Measurements from ENCODE around the gene BRWD1.

DNA sequence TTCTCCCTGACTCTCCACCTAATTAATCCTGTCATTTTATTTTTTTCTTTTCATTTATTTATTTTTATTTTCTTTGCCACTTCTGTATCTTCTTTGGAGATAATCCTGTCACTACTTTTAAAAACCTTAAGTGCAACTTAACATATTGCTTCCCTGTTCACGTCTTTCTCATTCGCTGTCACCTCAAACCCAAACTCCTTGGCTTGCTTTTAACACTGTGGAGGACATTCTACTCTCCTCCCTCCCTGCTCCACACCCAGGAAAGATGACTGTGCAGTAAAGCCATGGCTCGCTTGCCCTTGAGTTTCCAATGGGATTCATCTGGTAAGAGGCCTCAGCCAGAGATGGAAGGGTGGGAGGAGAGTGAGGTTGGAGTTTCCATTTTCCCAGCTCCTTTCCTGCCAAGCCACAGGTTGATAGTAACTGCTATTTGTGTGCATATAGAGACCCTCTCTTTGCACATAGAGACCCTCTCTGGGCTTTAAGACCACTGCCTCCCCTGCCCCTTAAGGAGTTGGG lies 6.4 kb upstream of the BRWD1 start:
- no peak for TF ChIP-seq EZH2 (IDR thresholded peaks at IDR 0.05; ENCODE audit: low read depth, unreplicated experiment)
- TF ChIP-seq, protein P1, sequence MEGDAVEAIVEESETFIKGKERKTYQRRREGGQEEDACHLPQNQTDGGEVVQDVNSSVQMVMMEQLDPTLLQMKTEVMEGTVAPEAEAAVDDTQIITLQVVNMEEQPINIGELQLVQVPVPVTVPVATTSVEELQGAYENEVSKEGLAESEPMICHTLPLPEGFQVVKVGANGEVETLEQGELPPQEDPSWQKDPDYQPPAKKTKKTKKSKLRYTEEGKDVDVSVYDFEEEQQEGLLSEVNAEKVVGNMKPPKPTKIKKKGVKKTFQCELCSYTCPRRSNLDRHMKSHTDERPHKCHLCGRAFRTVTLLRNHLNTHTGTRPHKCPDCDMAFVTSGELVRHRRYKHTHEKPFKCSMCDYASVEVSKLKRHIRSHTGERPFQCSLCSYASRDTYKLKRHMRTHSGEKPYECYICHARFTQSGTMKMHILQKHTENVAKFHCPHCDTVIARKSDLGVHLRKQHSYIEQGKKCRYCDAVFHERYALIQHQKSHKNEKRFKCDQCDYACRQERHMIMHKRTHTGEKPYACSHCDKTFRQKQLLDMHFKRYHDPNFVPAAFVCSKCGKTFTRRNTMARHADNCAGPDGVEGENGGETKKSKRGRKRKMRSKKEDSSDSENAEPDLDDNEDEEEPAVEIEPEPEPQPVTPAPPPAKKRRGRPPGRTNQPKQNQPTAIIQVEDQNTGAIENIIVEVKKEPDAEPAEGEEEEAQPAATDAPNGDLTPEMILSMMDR (conservative IDR thresholded peaks at IDR 0.05; ENCODE audit: low read depth in 2 of 2): no peak
- TF ChIP-seq POLR2AphosphoS5 (IDR thresholded peaks at IDR 0.05; ENCODE audit: low read depth): no peak
- no peak for TF ChIP-seq NANOG (IDR thresholded peaks at IDR 0.05; ENCODE audit: borderline replicate concordance)
- TF ChIP-seq EZH2phosphoT487 (IDR thresholded peaks at IDR 0.05; ENCODE audit: unreplicated experiment): no peak
- TF ChIP-seq, protein P2, sequence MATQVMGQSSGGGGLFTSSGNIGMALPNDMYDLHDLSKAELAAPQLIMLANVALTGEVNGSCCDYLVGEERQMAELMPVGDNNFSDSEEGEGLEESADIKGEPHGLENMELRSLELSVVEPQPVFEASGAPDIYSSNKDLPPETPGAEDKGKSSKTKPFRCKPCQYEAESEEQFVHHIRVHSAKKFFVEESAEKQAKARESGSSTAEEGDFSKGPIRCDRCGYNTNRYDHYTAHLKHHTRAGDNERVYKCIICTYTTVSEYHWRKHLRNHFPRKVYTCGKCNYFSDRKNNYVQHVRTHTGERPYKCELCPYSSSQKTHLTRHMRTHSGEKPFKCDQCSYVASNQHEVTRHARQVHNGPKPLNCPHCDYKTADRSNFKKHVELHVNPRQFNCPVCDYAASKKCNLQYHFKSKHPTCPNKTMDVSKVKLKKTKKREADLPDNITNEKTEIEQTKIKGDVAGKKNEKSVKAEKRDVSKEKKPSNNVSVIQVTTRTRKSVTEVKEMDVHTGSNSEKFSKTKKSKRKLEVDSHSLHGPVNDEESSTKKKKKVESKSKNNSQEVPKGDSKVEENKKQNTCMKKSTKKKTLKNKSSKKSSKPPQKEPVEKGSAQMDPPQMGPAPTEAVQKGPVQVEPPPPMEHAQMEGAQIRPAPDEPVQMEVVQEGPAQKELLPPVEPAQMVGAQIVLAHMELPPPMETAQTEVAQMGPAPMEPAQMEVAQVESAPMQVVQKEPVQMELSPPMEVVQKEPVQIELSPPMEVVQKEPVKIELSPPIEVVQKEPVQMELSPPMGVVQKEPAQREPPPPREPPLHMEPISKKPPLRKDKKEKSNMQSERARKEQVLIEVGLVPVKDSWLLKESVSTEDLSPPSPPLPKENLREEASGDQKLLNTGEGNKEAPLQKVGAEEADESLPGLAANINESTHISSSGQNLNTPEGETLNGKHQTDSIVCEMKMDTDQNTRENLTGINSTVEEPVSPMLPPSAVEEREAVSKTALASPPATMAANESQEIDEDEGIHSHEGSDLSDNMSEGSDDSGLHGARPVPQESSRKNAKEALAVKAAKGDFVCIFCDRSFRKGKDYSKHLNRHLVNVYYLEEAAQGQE (IDR thresholded peaks at IDR 0.05; ENCODE audit: unreplicated experiment): no peak
- no peak for TF ChIP-seq JUNB (IDR thresholded peaks at IDR 0.05; ENCODE audit: unreplicated experiment)
- no peak for TF ChIP-seq CREB1 (CRISPR knock-in tag; IDR thresholded peaks at IDR 0.05; ENCODE audit: low read depth)
- TF ChIP-seq ZNF114 (CRISPR knock-in tag; IDR thresholded peaks at IDR 0.05): no peak
- TF ChIP-seq STAT1 (IDR thresholded peaks at IDR 0.05; ENCODE audit: unreplicated experiment): no peak
- TF ChIP-seq, protein P3, sequence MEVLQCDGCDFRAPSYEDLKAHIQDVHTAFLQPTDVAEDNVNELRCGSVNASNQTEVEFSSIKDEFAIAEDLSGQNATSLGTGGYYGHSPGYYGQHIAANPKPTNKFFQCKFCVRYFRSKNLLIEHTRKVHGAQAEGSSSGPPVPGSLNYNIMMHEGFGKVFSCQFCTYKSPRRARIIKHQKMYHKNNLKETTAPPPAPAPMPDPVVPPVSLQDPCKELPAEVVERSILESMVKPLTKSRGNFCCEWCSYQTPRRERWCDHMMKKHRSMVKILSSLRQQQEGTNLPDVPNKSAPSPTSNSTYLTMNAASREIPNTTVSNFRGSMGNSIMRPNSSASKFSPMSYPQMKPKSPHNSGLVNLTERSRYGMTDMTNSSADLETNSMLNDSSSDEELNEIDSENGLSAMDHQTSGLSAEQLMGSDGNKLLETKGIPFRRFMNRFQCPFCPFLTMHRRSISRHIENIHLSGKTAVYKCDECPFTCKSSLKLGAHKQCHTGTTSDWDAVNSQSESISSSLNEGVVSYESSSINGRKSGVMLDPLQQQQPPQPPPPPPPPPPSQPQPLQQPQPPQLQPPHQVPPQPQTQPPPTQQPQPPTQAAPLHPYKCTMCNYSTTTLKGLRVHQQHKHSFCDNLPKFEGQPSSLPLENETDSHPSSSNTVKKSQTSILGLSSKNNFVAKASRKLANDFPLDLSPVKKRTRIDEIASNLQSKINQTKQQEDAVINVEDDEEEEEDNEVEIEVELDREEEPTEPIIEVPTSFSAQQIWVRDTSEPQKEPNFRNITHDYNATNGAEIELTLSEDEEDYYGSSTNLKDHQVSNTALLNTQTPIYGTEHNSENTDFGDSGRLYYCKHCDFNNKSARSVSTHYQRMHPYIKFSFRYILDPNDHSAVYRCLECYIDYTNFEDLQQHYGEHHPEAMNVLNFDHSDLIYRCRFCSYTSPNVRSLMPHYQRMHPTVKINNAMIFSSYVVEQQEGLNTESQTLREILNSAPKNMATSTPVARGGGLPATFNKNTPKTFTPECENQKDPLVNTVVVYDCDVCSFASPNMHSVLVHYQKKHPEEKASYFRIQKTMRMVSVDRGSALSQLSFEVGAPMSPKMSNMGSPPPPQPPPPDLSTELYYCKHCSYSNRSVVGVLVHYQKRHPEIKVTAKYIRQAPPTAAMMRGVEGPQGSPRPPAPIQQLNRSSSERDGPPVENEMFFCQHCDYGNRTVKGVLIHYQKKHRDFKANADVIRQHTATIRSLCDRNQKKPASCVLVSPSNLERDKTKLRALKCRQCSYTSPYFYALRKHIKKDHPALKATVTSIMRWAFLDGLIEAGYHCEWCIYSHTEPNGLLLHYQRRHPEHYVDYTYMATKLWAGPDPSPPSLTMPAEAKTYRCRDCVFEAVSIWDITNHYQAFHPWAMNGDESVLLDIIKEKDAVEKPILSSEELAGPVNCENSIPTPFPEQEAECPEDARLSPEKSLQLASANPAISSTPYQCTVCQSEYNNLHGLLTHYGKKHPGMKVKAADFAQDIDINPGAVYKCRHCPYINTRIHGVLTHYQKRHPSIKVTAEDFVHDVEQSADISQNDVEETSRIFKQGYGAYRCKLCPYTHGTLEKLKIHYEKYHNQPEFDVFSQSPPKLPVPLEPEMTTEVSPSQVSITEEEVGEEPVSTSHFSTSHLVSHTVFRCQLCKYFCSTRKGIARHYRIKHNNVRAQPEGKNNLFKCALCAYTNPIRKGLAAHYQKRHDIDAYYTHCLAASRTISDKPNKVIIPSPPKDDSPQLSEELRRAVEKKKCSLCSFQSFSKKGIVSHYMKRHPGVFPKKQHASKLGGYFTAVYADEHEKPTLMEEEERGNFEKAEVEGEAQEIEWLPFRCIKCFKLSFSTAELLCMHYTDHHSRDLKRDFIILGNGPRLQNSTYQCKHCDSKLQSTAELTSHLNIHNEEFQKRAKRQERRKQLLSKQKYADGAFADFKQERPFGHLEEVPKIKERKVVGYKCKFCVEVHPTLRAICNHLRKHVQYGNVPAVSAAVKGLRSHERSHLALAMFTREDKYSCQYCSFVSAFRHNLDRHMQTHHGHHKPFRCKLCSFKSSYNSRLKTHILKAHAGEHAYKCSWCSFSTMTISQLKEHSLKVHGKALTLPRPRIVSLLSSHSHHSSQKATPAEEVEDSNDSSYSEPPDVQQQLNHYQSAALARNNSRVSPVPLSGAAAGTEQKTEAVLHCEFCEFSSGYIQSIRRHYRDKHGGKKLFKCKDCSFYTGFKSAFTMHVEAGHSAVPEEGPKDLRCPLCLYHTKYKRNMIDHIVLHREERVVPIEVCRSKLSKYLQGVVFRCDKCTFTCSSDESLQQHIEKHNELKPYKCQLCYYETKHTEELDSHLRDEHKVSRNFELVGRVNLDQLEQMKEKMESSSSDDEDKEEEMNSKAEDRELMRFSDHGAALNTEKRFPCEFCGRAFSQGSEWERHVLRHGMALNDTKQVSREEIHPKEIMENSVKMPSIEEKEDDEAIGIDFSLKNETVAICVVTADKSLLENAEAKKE (CRISPR knock-in tag; IDR thresholded peaks at IDR 0.05): no peak
- TF ChIP-seq ZNF331 (CRISPR knock-in tag; IDR thresholded peaks at IDR 0.05; ENCODE audit: low read depth): no peak
- TF ChIP-seq, protein P4, sequence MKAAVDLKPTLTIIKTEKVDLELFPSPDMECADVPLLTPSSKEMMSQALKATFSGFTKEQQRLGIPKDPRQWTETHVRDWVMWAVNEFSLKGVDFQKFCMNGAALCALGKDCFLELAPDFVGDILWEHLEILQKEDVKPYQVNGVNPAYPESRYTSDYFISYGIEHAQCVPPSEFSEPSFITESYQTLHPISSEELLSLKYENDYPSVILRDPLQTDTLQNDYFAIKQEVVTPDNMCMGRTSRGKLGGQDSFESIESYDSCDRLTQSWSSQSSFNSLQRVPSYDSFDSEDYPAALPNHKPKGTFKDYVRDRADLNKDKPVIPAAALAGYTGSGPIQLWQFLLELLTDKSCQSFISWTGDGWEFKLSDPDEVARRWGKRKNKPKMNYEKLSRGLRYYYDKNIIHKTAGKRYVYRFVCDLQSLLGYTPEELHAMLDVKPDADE (IDR thresholded peaks at IDR 0.05): no peak

All from GM23338 (cell line).